ENCODE measurements around the gene MGAT4B.

Gene MGAT4B

DNA sequence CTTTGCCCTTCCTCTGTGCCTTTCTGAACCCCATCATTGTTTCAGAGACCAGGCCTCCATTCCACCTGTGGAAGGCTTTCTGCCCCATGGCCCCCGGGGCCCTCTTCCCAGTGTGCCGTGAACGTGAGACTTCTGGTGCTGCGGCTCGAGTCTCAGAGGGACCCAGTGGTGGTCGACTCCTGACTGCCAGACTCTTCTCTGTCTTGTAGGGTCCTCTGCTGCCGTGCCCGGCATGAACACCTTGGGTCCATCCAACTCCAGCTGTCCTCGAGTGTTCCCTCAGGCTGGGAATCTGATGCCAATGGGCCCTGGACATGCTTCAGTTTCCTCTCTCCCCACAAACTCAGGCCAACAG lies 33.0 kb downstream of the MGAT4B start:
- no peak for DNase-seq (ENCODE audit: low read depth in 2 of 2, low spot score in 1 of 2)

DNA sequence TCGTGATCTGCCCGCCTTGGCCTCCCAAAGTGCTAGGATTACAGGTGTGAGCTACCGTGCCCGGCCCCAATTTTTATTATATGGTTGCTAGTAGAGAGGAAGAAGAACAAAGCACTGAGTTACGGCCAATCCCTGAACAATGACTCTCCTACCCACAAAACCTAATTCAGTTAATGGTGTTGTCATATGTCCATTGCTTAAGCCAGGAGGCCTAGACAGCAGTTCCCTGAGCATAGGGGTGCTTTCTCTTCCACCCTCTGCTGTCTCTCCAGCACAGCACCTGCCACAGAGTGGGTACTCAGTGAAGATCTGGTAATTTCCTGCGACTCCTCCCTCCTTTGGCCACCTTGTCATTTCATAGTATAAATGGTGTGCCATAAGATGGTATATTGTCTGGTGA lies 34.3 kb downstream of the MGAT4B start:
- DNase-seq (ENCODE audit: low read depth in 2 of 2, low spot score in 1 of 2): no peak

DNA sequence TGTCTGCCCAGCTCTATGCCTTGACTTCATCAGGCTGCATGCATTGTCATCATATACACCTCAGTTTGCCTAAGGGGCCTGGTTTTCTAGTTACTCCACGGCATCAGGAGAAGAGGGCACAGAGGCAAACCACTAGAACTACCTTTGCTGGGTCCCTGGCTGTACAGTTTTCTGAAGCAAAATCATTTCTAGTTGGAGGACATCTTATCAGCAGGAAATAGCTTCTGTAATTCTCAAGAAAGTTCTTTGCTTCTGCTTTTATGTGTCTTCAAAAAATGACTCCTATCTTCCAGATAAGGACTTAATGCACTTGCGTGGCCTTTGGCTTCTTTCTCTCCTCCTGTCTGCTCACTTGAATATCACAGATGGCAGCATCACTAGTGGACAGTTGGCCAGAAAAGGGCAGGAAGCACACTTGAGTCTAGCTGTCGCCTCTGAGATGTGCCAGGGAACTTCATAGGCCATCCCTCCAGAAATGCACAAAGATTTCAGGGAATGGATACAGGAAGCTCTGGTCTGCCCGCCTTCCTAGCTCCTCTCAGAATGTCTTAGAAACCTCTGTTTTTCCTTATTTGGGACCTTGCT lies 35.3 kb downstream of the MGAT4B start:
- no peak for DNase-seq (ENCODE audit: low read depth in 2 of 2, low spot score in 1 of 2)

DNA sequence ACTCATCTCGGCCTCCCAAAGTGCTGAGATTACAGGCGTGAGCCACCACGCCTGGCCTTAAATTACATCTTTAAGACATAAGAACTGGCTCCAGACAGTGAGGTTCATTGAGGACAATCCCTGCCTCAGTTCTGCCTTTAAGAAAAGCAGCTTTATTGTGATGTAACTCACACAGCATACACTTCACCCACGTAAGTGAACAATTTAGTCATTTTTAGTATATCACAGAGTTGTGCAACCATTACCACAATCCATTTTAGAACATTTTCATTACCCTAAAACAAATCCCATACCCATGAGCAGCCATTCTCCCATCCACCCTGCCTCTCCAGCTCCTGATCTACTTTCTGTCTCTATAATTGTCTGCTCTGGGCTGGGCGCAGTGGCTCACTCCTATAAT lies 36.9 kb downstream of the MGAT4B start:
- DNase-seq (ENCODE audit: low read depth in 2 of 2, low spot score in 1 of 2): no peak

DNA sequence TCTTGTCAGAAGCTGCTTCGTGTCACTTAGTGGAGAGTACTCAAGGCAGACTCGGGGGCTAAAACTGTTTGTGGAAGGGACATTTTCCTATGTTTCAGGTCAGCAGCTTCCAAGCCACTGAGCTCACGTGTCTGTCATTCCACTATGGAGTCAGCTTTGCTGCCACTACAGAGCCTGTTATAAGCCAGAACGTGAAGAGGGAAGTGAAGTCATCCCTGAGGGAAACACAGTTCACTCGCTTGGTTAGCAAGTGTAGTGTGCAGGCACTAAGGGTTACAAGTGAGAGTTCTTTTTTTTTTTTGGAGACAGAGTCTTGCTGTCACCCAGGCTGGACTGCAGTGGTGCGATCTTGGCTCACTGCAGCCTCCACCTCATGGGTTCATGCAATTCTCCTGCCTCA lies 37.4 kb downstream of the MGAT4B start:
- DNase-seq (ENCODE audit: low read depth in 2 of 2, low spot score in 1 of 2): no peak

DNA sequence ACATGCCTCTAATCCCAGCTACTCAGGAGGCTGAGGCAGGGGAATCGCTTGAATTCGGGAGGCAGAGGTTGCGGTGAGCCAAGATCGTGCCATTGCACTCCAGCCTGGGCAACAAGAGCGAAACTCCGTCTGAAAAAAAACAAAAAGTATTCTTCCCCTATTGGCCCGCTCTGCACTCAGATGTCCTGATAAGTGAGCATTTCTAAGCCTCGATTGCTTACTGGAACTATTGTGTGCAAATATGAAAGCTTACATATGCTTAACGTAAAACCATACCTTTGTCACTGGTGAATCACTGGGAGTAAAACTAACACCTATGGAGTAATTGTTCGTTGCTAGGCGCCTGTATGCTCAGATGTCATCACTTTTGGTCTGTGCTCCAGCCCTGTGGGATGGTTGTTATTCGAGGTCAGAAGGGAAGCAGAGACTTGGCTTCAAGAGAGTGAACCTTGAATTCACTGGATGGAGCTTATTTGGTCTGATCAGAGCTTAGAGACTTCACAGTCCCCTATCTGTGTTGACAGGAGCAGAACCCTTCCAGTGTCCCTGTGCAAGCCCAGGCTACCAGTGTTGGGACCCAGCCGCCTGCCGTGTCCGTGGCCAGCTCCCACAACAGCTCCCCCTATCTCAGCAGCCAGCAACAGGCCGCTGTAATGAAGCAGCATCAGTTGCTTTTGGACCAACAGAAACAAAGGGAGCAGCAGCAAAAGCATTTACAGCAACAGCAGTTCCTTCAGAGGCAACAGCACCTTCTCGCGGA lies 38.2 kb downstream of the MGAT4B start:
- no peak for DNase-seq (ENCODE audit: low read depth in 2 of 2, low spot score in 1 of 2)

DNA sequence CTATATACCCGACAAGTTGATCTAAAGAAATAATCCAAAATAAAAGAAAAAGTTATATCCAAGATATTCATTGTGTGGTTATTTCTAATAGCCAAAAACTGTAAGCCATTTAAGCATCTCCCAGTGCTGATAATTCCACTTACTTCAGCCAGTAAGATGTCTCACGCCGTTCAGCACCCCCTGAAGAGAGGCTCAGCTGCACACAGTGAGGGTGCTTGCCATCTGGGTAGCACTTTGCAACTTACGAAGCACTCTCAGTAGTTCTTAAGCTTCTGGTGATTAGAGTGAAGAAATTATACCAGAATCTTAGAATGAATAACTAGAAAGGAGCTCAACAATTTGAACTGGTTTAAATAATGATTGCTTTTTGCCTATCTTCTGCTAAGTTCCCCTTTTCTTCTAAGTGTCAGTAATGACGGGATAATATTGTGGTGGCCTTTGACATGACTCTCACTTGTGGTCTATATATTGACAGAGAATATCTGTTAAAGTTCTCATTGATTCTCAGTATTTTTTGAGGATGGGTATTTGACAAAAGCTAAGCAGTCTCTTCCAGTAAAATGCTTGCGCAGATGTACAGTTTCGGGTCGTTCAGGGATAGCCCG lies 39.1 kb downstream of the MGAT4B start:
- no peak for DNase-seq (ENCODE audit: low read depth in 2 of 2, low spot score in 1 of 2)

DNA sequence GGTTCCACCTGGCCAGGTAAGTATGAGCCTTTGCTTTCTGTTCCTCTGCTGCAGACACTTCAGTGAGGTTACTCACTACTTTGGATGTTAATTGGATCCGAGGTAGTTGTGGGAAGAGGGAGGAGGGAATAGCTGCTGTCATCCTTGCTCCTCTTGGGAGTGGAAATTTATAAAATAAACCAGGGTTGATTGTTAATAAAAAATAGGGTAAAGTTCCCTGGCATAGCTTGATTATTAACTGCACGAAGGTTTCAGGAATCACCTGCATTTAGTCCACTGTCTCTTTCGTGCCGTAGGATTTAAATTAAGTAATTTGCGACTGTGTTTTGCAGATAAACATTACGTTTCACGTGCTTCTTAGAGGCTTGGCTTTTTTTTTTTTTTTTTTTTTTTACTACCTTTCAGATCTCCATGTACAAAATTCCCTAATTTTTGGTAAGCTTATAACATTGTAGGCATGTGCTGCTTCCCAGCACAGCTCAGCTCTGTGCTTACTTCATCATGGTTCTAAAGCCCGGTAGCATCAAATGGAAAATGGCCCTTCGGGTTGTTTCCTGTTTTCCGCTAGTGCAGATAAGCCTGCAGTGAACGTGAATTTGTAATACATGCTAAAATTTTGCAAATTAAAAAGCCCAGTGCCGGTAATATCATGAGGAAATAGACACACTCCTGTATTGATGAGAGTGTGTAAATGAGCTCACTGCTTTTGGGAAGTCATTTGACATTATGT lies 39.8 kb downstream of the MGAT4B start:
- no peak for DNase-seq (ENCODE audit: low read depth in 2 of 2, low spot score in 1 of 2)

DNA sequence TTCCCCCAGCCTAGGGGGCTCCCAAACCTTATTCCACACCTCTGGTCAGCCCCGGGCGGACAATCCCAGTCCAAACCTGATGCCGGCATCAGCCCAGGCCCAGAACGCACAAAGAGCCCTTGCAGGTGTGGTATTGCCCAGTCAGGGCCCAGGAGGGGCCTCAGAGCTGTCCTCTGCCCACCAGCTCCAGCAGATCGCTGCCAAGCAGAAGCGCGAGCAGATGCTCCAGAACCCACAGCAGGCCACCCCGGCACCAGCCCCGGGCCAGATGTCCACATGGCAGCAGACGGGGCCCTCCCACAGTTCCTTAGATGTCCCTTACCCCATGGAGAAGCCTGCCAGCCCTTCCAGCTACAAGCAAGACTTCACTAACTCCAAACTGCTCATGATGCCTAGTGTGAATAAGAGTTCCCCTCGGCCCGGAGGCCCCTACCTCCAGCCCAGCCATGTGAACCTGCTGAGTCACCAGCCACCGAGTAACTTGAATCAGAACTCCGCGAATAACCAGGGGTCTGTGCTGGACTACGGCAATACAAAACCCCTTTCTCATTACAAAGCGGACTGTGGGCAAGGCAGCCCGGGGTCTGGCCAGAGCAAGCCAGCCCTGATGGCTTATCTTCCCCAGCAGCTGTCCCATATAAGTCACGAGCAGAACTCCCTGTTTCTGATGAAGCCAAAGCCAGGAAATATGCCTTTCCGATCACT lies 40.5 kb downstream of the MGAT4B start:
- DNase-seq (ENCODE audit: low read depth in 2 of 2, low spot score in 1 of 2): no peak

DNA sequence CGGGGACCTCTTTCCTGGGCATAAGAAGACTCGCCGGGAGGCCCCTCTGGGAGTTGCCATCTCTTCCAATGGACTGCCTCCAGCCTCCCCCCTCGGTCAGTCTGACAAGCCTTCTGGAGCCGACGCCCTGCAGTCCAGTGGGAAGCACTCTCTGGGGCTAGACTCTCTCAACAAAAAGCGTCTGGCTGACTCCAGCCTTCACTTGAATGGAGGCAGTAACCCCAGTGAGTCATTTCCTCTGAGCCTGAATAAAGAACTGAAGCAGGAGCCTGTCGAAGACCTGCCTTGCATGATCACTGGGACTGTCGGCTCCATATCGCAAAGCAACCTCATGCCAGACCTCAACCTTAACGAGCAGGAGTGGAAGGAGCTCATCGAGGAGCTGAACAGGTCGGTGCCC lies 41.3 kb downstream of the MGAT4B start:
- no peak for DNase-seq (ENCODE audit: low read depth in 2 of 2, low spot score in 1 of 2)

DNA sequence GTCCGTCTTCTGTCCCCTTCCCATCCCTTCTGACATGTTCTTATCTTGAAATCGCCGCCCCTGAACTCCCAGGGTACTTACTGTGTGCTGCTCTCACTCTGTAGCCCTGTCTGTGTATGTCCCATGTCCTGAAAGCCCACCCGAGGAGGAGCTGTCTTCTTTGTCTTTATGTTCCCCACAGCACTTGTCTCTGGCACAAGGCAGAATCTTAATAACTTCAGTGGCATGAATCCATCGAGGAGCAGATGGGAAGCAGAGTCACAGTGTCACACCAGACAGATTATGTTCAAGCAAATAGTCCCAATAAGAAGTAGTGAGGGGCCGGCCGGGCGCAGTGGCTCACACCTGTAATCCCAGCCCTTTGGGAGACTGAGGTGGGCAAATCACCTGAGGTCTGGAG lies 42.6 kb downstream of the MGAT4B start:
- no peak for DNase-seq (ENCODE audit: low read depth in 2 of 2, low spot score in 1 of 2)

DNA sequence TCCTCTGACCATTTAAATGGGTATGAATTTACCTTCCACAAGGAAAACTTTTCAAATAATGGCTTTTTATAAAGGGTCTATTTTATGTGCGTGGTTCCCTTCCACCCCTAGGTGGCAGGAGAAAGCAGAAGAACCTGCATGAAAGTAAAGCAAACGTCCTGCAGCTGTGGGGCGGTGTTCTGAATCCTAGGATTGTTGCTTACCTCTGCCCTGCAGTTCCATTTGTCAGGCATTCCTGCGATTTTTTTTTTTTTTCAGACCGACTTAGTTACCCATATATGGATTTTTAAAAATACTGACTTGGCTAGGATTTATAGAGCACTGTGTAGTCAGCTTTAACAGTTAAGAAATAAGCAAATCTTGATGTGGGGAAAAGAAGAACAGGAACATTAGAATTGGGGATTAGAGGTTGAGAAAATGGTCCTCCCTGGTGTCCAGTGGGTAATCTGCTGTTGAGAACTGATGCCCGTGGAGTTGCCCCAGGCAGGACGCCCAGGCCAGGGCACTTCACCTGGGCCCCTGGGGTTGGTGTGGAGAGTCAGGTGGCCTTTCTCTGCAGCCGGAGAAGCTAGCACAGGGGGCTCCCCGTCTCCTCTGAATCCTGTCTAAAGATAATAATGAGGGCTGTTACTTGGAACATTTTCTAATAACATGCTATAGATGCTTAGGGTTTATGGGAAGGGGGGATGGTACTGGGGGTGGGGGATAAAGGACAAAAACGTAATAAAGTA lies 43.3 kb downstream of the MGAT4B start:
- peak in 1 of 2 donors; percentile 4 for DNase-seq (ENCODE audit: low read depth in 2 of 2, low spot score in 1 of 2)

DNA sequence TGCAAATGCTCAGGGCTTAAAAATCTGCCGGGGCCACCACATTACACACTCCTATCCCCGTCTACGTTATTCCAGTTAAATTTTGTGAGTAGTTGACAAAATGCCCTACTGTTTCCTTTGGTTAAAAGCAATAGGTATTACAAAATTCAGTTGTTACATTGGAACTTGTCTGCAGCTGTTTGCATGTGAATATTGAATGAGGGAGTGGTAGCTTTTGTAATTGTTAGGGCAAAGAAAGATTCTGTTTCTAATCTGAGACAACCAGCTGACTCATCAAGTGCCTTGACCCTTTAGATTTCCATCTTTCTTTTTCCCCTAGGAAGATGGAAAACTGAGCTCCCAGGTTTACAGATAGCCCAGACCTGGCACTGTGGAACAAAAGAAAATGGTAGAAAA lies 43.9 kb downstream of the MGAT4B start:
- no peak for DNase-seq (ENCODE audit: low read depth in 2 of 2, low spot score in 1 of 2)

DNA sequence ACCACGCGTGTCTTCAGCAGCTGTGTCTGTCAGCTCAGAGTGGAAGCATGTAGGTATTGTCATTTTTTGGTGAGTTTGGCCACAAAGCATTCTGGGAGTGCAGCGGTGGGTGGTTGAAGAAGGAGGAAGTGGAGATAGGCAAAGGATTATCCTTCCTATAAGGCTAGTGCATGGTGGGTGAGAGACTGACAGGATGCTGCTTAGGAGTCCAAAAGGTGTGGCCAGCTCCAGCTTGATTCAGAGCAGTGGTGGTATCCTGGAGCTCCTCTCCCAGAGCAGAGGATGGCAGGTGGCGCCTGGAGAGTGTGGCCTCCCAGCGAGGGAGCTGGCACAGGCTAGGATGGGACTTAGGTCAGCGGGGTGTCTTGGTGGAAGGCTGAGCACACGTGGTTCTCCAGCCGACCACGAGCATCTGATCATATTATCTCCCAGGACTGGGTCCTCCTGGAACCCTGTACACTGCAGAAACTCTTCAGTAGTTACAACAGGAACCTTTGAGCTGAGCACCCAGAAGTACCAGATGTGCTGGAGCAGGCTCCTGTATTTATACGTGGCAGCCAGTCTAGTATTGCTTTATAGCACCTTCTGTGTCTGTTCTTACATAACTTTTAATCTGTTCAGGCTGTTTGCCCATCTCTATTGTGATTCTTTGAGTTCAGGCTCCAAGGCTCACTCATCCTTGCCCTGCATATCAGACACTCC lies 44.4 kb downstream of the MGAT4B start:
- no peak for DNase-seq (ENCODE audit: low read depth in 2 of 2, low spot score in 1 of 2)

DNA sequence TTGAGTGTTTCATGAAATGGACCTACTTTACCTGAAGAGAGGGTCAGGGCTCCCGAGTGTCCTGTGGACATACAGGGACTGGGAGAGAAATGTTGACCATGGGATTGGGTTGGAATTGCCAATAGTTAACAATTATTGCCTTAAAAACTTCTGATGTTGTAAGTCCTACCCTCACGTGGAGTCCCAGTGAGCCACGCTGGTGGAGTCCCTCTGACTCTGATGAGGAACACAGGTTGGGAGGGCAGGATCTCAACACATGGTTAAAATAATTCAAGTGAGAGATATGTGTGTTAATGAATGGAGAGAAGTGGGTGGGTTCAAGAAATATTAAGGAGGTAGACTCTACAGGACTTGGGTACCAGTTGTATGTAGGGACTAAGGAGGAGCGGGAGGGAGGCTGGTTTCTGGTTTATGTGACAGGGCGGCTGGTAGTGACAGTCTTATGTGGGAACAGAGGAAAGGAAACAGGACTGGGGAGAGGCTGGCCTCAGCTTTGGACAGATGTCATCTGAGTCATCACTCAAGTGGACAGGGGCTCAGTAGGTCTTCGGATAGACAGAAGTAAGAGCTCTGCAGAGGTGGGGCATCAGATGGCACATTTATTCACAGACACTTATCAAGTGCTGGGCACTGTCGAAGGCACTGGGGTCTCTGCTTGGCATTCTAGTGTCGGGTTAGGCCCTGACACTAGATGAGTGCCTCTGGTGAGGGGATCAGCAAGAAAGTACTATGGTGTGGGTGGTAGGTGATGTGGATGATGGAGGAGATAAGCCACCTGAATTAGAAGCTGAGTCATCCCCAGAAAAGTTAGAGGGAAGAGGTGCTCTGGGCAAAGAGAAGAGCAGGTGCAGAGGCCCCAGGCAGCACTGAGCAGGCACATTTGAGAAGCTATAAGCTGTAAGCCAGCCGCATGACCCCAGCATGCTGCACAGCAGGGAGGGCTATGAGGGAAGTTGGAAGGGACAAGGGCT lies 46.8 kb downstream of the MGAT4B start:
- DNase-seq (ENCODE audit: low read depth in 2 of 2, low spot score in 1 of 2): no peak

DNA sequence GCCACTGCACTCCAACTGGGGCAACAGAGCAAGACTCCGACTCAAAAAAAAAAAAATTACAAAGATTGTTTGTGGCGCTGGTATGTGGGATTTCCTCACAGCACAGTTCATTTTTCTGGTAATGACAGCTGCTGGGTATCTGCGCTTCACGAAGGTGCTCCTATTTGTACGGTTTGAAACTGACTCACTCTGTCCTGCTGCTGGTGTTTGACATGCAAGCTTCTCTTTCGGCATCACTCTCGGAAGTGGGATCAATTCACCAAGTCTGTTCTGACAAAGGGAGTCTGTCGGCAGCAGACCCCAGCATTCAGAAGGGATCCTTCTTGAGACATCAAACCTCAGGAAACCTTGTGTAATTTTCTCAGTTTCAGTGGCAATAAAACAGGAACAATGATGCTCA lies 47.7 kb downstream of the MGAT4B start:
- DNase-seq (ENCODE audit: low read depth in 2 of 2, low spot score in 1 of 2): no peak

DNA sequence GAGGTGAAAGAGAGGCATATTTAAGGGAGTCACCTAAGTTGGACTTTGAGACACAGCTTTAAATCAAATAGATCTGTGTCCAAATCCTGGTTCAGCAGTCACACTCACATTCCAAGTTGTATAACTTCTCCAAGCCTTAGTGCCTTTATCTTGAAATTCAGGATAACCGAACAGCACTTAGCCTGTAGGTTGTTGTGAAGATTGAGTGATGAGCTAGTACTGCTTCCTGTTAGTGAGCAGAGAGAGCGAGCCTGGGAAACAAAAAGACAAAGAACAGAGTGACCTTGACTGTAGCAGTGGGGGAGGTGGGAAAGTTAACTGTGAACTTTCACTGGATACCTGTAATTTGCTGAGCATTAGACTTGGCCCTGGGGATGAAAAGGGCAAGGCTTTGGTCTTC lies 51.6 kb downstream of the MGAT4B start:
- no peak for DNase-seq (ENCODE audit: low read depth in 2 of 2, low spot score in 1 of 2)

DNA sequence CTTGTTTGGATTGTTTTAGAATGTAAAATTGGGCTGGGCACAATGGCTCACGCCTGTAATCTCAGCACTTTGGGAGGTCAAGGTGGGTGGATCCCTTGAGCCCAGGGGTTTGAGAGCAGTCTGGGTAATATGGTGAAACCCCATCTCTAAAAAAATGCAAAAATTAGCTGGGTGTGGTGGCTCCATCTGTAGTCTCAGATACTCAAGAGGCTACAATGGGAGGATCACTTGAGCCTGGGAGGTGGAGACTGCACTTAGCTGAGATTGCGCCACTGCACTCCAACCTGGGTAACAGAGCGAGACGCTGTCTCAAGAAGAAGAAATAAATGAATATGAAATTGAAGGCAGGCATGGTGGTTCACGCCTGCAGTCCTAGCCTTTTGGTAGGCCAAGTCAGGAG lies 52.7 kb downstream of the MGAT4B start:
- DNase-seq (ENCODE audit: low read depth in 2 of 2, low spot score in 1 of 2): no peak

DNA sequence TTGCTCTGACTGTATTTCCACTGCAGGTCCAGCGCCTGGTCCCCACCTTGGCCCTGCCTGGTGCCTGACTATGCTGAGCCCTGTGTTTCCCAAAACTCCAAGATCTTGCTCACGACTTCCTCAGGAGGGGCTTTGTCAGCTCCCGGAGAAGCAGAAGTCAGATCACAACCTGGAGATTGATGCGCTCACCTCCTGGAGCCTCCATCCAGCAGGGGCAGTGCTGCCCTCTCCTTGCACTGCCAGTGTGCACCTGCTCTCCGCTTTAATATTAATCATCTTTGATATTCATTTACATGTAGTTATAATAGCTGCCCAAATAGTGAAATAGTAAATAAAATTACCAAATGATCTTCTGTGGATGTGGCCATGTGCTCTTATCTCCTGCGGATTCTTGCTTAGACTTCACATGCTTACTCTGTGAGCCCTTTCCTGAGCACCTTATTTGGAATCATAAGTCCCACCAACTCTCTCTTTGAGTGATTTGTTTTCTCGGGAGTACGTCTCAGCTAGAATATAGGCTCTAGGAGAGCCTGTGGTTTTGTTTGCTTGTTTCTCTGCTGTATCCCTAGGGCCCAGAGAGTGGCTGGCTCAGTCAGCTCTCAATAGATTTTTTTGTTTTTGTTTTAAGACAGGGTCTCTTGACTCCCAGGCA lies 56.7 kb downstream of the MGAT4B start:
- DNase-seq (ENCODE audit: low read depth in 2 of 2, low spot score in 1 of 2): no peak

All from stimulated activated CD8-positive, alpha-beta memory T cell treated with anti-CD3 and anti-CD28 coated beads, Interleukin-4, amount 100 ng/mL, for 4 hours (primary cell).